ENCODE measurements around the gene TASP1.
A peak's percentile ranks its signal among the peaks of the same experiment; 100 is the strongest.

TASP1 gene

GRCh38 chr20:13567663-13568062, 71.1 kb downstream of the TASP1 start:
- DNase-seq = no peak

DNA sequence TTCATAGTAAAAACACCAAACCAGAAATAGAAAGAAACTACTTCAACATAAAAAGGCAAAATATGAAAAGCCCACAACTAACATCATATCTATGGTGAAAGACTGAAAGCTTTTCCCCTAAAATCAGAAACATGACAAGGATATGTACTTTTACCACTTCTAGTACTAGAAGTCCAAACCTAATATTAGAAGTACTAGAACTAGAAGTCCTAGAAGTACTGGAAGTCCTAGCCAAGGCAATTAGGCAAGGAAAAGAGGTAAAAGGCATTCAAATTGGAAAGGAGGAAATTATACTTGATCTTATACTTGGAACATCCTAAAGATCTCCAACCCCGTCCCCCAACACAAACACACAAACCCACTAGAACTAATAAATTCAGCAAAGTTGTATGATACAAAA, 74.9 kb downstream of the TASP1 start:
- DNase-seq = no peak

DNA sequence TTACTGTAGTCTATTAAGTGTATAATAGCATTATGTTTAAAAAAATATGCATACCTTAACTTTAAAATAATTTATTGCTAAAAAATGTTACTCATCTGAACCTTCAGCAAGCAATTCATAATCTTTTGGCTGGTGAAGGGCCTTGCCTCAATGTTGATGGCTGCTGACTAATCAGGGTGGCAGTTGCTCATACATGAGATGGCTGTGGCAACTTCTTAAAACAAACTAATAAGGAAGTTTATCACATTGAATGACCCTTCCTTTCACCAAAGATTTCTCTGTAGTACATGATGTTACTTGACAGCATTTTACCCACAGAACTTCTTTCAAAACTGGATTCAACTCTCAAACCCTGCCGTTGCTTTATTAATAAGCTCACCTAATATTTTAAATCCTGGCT, 84.0 kb downstream of the TASP1 start:
- DNase-seq = no peak

DNA sequence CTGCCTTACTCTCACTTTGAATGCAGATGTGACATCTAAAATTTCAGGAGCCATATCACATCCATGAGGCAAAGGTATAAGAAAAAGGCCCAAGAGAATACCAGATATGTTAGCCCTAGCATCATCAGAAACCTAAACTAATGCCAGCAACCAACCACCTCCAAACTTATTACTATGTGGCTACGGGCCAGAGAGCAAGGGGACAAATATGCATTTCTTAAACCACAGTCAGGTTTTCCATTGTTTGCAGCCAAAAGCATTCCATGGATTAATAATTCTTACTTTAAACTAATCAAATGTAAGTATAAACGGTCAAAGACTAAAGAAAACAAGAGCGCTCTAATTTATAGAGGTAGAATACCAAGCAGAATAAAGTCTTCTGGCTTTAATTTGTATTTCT, 84.7 kb downstream of the TASP1 start:
- DNase-seq = no peak

GRCh38 chr20:13552061-13552460, 86.7 kb downstream of the TASP1 start:
- no peak for DNase-seq

DNA sequence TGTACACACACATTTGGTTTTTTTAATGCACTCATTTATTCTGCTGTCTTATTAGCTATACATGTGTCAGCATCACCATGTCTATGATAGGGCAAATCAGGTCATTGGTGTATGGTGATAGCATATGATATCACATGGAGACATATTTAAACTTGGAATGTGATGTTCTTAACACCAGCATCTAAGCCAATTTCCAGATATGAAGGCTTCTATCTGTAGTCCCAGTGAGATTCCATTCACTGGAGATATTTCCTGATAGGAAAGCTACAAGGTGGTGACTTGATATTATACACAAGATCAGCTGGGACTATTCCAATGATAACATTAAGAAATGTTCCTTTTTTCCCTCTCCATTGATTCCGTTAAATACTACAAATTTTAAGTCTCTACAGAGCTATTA, 89.3 kb downstream of the TASP1 start:
- DNase-seq = no peak

DNA sequence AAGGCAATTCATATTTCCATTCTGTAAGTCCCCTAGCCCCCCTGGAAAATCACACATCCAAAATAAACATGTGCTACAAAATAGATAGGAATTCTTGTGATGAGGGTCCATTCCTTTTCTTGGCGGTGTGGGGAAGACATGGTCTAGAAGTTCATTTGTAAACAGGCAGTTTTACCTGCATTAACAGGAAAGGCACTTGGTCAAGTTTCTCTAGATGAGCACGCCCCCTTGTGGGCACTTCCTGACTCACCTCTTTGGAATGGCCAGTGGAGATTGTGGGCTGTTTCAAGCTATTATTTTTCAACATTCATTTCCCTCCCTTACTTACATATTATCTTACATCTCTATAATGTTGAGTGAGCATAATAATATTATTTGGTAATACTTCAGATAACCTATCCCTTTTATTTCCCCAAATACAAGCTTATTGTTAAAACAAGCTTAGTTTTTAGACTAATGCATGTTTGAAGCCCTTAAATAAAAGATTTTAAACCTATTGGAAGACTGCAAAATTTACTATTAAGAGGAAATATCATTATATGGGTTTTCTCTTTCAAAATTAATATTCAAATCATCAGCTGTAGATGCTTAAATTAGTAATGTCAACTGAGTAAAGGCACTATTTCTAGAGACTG, 92.1 kb downstream of the TASP1 start:
- DNase-seq = peak; percentile 49

- no peak for DNase-seq
Observed at GRCh38 chr20:13545790-13546189, 92.9 kb downstream of the TASP1 start.

GRCh38 chr20:13543783-13544182, 94.9 kb downstream of the TASP1 start:
- DNase-seq = no peak

DNA sequence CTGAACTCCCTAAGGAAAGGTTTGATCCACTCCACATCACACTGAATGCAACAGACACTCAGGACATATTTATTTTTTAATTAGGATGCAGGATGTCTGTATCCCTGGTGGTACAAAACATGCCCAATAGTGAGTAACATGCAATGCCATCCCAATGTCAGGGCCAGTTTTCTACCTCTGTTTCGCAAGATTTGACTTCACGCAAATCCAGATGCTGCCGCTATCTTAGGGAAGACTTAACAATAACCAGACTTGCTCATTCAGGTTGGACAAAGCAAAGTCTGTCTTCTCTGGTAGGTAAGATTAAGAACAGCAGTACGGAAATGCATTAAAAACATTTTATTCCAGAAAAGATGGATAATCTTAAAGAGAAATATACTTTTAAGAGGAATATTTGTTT, 103.1 kb downstream of the TASP1 start:
- DNase-seq = no peak

- no peak for DNase-seq
Observed at GRCh38 chr20:13533946-13534345, 104.8 kb downstream of the TASP1 start.

DNA sequence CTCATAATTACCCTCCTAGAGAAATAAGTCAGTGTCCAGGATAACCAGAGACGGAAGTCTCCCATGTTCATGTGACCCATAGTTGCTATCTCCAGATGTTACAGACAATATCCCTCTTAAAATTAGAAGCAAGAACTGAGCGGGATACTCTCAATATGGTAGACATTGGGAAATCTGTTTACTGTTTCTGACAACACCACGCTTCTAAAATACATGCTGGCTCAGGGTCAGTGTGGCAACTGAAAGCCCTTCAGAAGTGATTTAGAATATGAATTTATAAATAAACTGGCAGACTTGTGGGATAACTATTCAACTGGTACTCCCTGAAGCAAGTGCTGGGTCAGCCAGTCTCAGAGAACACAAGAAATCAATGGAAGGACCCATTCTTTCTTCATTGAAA, 108.6 kb downstream of the TASP1 start:
- no peak for DNase-seq

DNA sequence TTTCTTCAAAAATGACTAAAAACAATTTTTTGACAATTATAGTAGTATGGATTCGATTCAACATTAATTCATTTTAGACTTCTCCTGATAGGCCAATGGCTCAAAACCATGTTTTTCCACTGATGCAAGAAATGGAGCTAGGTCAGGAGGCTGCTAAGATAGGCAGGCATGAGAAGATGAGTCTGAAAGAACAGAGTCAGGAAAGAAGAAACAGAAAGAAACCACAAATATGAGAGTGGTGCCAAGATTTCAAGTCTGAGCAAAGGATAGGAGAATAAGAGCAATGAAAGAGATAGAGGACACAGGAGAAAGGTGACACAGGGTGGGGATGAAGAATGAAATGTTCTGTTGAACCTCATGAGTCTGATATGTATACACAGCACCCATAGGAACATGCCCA, 112.2 kb downstream of the TASP1 start:
- DNase-seq = no peak

DNA sequence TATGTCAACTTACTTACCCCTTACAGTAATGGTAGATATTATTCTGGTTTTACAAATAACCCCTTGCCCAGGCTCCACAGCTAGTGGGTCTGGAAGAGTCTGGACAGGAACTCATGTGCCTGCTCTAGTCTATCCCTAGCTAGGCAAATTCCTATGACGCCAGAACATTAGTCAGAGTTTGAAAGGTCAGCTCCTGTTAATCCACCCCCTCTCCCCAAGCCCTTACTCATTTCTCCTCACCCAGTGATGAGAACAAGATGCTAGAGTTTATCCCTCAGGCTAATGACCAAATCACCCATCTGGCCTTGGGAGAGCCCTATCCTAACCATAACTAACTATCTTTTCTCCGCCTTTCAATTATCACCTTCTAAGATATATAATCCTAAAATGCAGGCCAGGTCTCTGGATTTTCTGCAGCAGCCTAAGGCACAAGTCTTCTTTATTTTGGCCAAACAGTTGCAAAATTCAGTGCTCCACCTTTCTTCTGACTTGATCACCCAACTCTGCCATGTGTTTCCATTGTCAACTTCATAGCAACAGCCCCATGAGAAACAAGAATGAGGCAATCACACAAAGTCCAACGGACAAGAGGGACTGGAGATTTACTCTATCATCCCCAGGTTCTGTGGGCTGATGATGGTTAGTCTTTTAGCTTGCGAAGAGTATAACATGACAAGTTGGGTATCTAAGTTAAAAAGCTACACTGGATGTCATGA, 113.3 kb downstream of the TASP1 start:
- DNase-seq = no peak

DNA sequence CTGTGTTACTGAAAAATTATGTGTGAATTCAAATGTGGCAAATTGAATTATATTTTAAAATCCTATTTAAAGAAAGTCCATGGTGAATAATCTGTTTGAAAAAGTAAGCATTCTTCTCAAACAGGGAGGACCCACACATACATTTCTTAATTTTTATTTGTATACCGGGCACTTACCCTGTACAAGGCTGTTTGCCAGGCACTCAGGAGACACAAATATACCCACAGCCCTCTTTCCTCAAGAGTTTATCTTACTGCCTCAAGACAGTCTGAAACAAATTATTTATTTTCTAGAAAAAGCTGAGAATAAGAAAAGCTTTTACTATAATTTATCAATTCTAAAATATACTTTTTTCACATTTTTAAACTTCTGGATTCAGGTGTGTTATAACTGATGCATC, 114.4 kb downstream of the TASP1 start:
- DNase-seq = no peak

DNA sequence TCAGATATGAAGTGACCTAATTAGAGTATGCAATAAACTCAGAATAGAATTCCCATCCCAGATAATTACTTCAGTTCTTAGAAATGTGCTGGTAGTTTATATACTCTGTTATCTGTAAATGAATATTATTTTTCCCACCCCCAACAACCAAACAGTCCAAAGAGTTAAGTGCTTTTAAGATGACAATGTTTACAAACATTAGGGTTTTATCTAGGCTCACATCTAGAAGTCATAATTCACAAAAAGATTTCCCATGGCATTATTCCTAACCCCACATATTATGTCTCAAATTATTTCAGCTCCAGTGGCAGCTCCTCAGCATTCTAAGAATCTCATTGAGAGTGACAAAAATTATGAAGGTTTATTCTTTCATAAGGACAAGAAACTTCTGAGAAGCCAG, 120.9 kb downstream of the TASP1 start:
- DNase-seq = no peak

DNA sequence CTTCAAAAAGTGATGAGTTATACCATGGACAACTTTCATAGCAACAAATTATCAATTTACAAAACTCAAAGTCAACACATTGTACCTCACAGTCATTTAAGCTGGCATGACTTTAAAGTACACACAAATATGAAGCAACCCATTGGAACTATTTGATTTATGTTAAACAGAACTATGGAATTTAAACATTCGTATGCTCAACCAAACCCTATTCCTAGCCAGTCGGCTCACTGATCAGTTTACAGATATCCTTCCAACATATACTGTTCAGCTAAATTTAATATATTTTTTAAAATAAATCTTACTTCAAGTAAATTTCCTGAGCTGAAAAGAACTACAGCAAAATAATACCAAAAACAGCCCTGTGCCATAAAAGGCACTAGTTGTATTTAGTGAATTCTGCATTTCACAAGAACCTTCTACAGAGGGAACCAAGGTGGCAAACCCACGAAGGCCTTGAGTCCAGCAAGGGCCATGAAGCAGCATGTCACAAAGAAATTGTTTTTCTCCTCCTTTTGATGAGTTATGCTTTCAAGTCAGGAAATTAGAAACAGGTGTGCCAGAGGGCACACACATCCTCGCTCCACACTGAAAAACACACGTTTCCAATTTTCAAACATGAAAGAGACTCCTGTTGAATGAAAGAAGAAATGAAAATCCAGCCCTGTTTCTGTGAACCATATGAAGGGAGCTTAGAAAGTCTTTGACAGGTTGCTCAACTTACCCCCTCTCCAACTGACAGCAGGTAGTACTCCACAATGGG, 122.8 kb downstream of the TASP1 start:
- DNase-seq = no peak

- no peak for DNase-seq
Observed at GRCh38 chr20:13515291-13515690, 123.4 kb downstream of the TASP1 start.

DNA sequence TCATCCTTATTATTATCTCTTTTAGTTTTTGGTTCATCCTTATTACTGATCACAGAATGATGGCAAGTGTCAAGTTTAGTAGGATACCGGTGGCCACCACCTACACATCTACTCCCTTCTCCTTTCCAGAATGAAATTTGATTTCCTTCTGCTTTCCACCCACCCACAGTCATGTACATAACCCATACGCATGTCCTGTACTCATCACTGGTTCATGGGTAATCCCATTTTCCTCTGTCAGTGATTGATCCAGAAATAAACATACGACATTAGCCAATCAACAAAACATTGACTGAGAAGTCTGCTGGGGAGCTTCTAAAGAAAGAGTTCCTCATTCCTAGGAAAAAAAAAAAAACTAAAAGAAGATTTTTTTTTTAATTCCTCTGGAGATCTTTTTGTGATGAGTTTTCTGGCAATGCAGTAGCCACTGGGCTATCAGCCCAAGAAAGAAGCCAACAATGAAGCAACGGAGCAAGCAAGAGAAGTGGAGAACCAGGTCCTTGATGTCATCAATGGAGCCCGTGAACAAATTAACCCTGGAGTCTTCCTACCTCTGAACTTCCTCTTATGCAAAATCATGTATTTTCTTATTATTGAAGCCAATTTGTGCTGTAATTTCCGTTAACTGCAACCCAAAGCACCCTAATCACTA, 127.8 kb downstream of the TASP1 start:
- no peak for DNase-seq

DNA sequence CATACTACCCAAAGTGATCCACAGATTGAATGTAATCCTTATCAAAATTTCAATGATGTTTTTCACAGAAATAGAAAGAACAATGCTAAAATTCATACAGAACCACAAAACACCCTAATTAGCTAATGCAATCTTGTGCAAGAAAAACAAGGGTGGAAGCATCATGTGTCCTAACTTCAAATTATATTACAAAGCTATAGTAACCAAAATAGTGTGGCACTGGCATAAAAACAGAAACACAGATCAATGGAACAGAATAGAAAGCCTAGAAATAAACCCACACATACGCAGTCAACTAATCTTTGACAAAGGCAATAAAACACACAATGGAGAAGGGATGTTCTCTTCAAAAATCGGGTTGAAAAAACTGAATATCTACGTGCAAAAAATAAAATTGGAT, 131.1 kb downstream of the TASP1 start:
- DNase-seq = no peak

- no peak for DNase-seq
Observed at GRCh38 chr20:13501500-13501899, 137.2 kb downstream of the TASP1 start.

DNA sequence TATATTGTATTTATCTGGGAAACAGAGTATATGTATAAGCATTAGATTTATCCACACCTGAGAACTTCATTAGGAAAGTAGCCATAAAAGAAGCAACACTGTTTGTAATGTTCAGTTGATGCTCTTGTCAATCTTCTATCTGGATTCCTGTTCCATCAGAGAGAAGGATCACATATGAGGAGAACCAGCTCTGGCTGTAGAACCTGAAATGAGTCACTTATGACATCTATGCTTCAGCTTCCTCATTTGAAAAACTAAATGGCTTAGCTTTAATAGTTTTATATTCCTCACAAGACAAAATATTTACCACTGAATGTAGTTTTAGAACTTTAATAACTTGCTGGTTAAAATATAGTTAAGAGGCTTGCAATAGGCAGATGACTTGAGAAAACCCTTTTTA, 144.7 kb downstream of the TASP1 start:
- DNase-seq = no peak

- no peak for DNase-seq
Observed at GRCh38 chr20:13493143-13493542, 145.6 kb downstream of the TASP1 start.

- no peak for DNase-seq
Observed at GRCh38 chr20:13492001-13492481, 146.7 kb downstream of the TASP1 start.
